Activated naive CD4-positive, alpha-beta T cell treated with anti-CD3 and anti-CD28 coated beads for 36 hours (primary cell): ENCODE data around the gene GPER1. TPM values are rescaled to one million over a fixed set of nuclear protein-coding genes. Genes with fewer than 3 reads are reported as not detected.
"Not testable (repeated sequence)": the region's sequence is repeated elsewhere in the genome, so short reads cannot be mapped to it uniquely, and the experiment has no call there.

ENCODE experiments used
- CTCF ChIA-PET: fragments of 350-600 bp; sonication (Branson Sonifier 250); formaldehyde crosslinking; loops from one replicate; lab custom pipeline; 2021; ENCODE audit warnings: antibody characterized with exemption; lab: Charles Lee
- DNase-seq: peaks from one replicate; pipeline ENCODE4 v3.0.0-alpha.2; 2020
- H3K27ac Mint-ChIP-seq: one replicate; pipeline ENCODE4 v1.8.0; 2021; ENCODE audit warnings: mild to moderate bottlenecking, mixed read lengths
- H3K27me3 Mint-ChIP-seq: one replicate; pipeline ENCODE4 v1.8.0; 2021; ENCODE audit warnings: low read depth, mixed read lengths
- H3K36me3 Mint-ChIP-seq: one replicate; pipeline ENCODE4 v1.8.0; 2021; ENCODE audit warnings: low read depth, mixed read lengths
- H3K4me1 Mint-ChIP-seq: one replicate; pipeline ENCODE4 v1.8.0; 2021; ENCODE audit warnings: low read depth, mixed read lengths
- H3K4me3 Mint-ChIP-seq: one replicate; pipeline ENCODE4 v1.8.0; 2021; ENCODE audit warnings: mild to moderate bottlenecking, moderate library complexity, mixed read lengths
- H3K9me3 Mint-ChIP-seq: one replicate; pipeline ENCODE4 v1.8.0; 2021; ENCODE audit warnings: mixed read lengths
- intact Hi-C: fragments of 100-400 bp; cut with micrococcal nuclease; formaldehyde crosslinking; loops from one replicate; pipeline ENCODE4 v1.15.1; 2023
- total RNA-seq, 2 experiments: library from RNA; stranded (reverse); gene quantifications; one replicate each; pipeline ENCODE4 v1.2.3, GENCODE V29; 2021

The GPER1 gene
- total RNA-seq, 2 experiments from 2014 or later = not detected

GRCh38 chr7:1137517-1138167 is 49.7 kb downstream of the GPER1 start:
- H3K27ac Mint-ChIP-seq = peak overlapping the region; percentile 42
- intact Hi-C loops = loop anchor here (1.0 to 2.0 kb wide), 6 partner anchors 23 to 261 kb away; partner anchors contain the start of genes COX19, GET4 and ZFAND2A
- DNase-seq = no peak

GRCh38 chr7:1140476-1141104 is 52.7 kb downstream of the GPER1 start:
- Mint-ChIP-seq H3K27ac (no peak overlapping the region), H3K36me3 (no peaks in the 10 kb centered on the region), H3K27me3 (no peaks in the 10 kb centered on the region), H3K4me1 (peaks cover 20% of the 10 kb centered on the region), H3K9me3 (no peaks in the 10 kb centered on the region), H3K4me3 (no peak overlapping the region)
- CTCF ChIA-PET = interaction anchor here (1.4 to 1.6 kb wide), 2 partner anchors 18 to 36 kb away, joined by 4 to 7 read pairs; no protein-coding TSS in a partner anchor
- peak; percentile 35 for DNase-seq
- intact Hi-C loops = no loop called here

More at GRCh38 chr7:1137517-1138167, 49.7 kb downstream of the GPER1 start:
- CTCF ChIA-PET = interaction anchor here (1.0 to 1.6 kb wide), 6 partner anchors 11 to 145 kb away, joined by 3 to 11 read pairs (median 3); partner anchors contain the start of gene GPR146
- peak overlapping the region; percentile 84 for H3K4me3 Mint-ChIP-seq
- no peaks in the 10 kb centered on the region for H3K27me3 Mint-ChIP-seq
- no peaks in the 10 kb centered on the region for H3K9me3 Mint-ChIP-seq
- peaks cover 20% of the 10 kb centered on the region for H3K4me1 Mint-ChIP-seq
- peaks cover 4% of the 10 kb centered on the region for H3K36me3 Mint-ChIP-seq

GRCh38 chr7:1141651-1142050 is 53.7 kb downstream of the GPER1 start:
- Mint-ChIP-seq H3K9me3 (no peaks in the 10 kb centered on the region), H3K4me1 (peaks cover 19% of the 10 kb centered on the region), H3K4me3 (no peak overlapping the region), H3K27me3 (no peaks in the 10 kb centered on the region), H3K27ac (no peak overlapping the region), H3K36me3 (no peaks in the 10 kb centered on the region)
- CTCF ChIA-PET = no interaction called here
- no peak for DNase-seq
- intact Hi-C loops = no loop called here

- H3K27me3 Mint-ChIP-seq = no peaks in the 10 kb centered on the region
- H3K9me3 Mint-ChIP-seq = no peaks in the 10 kb centered on the region
- H3K4me1 Mint-ChIP-seq = peaks cover 14% of the 10 kb centered on the region
- CTCF ChIA-PET = interaction anchor here (1.6 kb wide), 1 partner anchor 16 kb away, joined by 6 read pairs; no protein-coding TSS in a partner anchor
- intact Hi-C loops = no loop called here
- H3K4me3 Mint-ChIP-seq = no peak overlapping the region
- H3K27ac Mint-ChIP-seq = no peak overlapping the region
- no peak for DNase-seq
- no peaks in the 10 kb centered on the region for H3K36me3 Mint-ChIP-seq
Measured at GRCh38 chr7:1142051-1142635, 54.2 kb downstream of the GPER1 start.

- H3K36me3 Mint-ChIP-seq, intact Hi-C loops, H3K9me3 Mint-ChIP-seq, DNase-seq, H3K27ac Mint-ChIP-seq, H3K27me3 Mint-ChIP-seq, H3K4me3 Mint-ChIP-seq: not testable (repeated sequence)
- CTCF ChIA-PET = interaction anchor here (1.6 to 1.7 kb wide), 2 partner anchors 15 to 150 kb away, joined by 6 to 7 read pairs; no protein-coding TSS in a partner anchor
- peaks cover 12% of the 10 kb centered on the region for H3K4me1 Mint-ChIP-seq
Measured at GRCh38 chr7:1143031-1143430, 55.1 kb downstream of the GPER1 start.

Other genes with a start within 250 kb of the GPER1 start
- 10 to 100 TPM; 19.3 to 20.2 TPM for gene GET4, start 211.6 kb upstream of the GPER1 start, total RNA-seq
- 1 to 10 TPM; 8.0 to 9.9 TPM for gene ADAP1, start 133.4 kb upstream of the GPER1 start, total RNA-seq
- 10 to 100 TPM; 12.6 to 15.2 TPM for gene COX19, start 112.6 kb upstream of the GPER1 start, total RNA-seq
- not detected for gene CYP2W1, start 104.9 kb upstream of the GPER1 start, total RNA-seq
- under 1 TPM; 0.57 to 0.62 TPM for gene GPR146, start 43.6 kb upstream of the GPER1 start, total RNA-seq
- gene ZFAND2A, start 72.1 kb downstream of the GPER1 start, total RNA-seq = 10 to 100 TPM; 19.1 to 20.7 TPM
- not detected for gene UNCX, start 144.8 kb downstream of the GPER1 start, total RNA-seq